Ascending aorta (tissue), 2 donors: ENCODE measurements around the gene RBP2. TPM values are rescaled to one million over a fixed set of nuclear protein-coding genes. Genes with fewer than 3 reads are reported as not detected.

Experiments used
- DNase-seq, 2 donors: peaks; one replicate each; pipeline ENCODE4 v3.0.0-alpha.2; 2019; ENCODE audit warnings: low spot score in 2 of 2
- H3K27ac ChIP-seq, 2 donors: fragments of 200-600 bp; sonication (generic); one replicate each; pipeline ENCODE4 v1.5.1; 2016 to 2017; ENCODE audit warnings: mild to moderate bottlenecking in 1 of 2
- H3K27me3 ChIP-seq: fragments of 200-600 bp; sonication (generic); one replicate; pipeline ENCODE4 v1.5.1; 2017
- H3K36me3 ChIP-seq, 2 donors: fragments of 200-600 bp; sonication (generic); one replicate each; pipeline ENCODE4 v1.5.1; 2016
- H3K4me1 ChIP-seq, 2 donors: fragments of 200-600 bp; sonication (generic); one replicate each; pipeline ENCODE4 v1.5.1; 2016 to 2017; ENCODE audit warnings: mild to moderate bottlenecking in 1 of 2
- H3K4me3 ChIP-seq, 2 donors: fragments of 200-600 bp; sonication (generic); one replicate each; pipeline ENCODE4 v1.5.1; 2016 to 2017; ENCODE audit warnings: mild to moderate bottlenecking in 1 of 2
- H3K9me3 ChIP-seq, 2 donors: fragments of 200-600 bp; sonication (generic); one replicate each; pipeline ENCODE4 v1.5.1; 2016
- CTCF ChIP-seq, 3 experiments: fragments of 200-600 bp in 2 of 3; fragments of 450-650 bp in 1 of 3; sonication (generic) in 2 of 3; IDR thresholded peaks; one replicate each; pipeline ENCODE4 v1.5.1; 2016 to 2019; ENCODE audit warnings: antibody characterized with exemption in 3 of 3, mild to moderate bottlenecking in 1 of 3, moderate library complexity in 1 of 3
- intact Hi-C: fragments of 100-400 bp; cut with DNase I; formaldehyde crosslinking; loops from one replicate; pipeline ENCODE4 v1.15.1; 2023
- total RNA-seq: library from RNA; depleted of rRNA; stranded (reverse); fragments of >200 nt; gene quantifications from one replicate; pipeline ENCODE4 v1.1.0, GENCODE V29; 2016

Gene RBP2
- total RNA-seq, 1 donor from 2014 or later = not detected

GRCh38 chr3:139499536-139499935 lies 23.2 kb upstream of the RBP2 start:
- H3K27ac ChIP-seq = no peak overlapping the region
- H3K4me3 ChIP-seq = no peak overlapping the region
- no peaks in the 10 kb centered on the region for H3K9me3 ChIP-seq
- H3K27me3 ChIP-seq = no peaks in the 10 kb centered on the region
- no peaks in the 10 kb centered on the region for H3K36me3 ChIP-seq
- no peak for TF ChIP-seq CTCF (IDR thresholded peaks at IDR 0.05)
- no peak for DNase-seq
- no peaks in the 10 kb centered on the region for H3K4me1 ChIP-seq
- intact Hi-C loops = no loop called here

- DNase-seq = no peak
- H3K9me3 ChIP-seq = peaks cover 0 to under 1% of the 10 kb centered on the region in 2 donors
- intact Hi-C loops = no loop called here
- H3K27me3 ChIP-seq = no peaks in the 10 kb centered on the region
- no peaks in the 10 kb centered on the region for H3K36me3 ChIP-seq
- no peak overlapping the region for H3K4me3 ChIP-seq
- H3K4me1 ChIP-seq = no peaks in the 10 kb centered on the region
- TF ChIP-seq CTCF (IDR thresholded peaks at IDR 0.05) = no peak
- H3K27ac ChIP-seq = no peak overlapping the region
These were observed 17.6 kb upstream of the RBP2 start for GRCh38 chr3:139493826-139494385.

- no peak overlapping the region for H3K27ac ChIP-seq
- H3K9me3 ChIP-seq = peaks cover 0 to 10% of the 10 kb centered on the region in 2 donors
- H3K4me1 ChIP-seq = no peaks in the 10 kb centered on the region
- no peak overlapping the region for H3K4me3 ChIP-seq
- H3K27me3 ChIP-seq = no peaks in the 10 kb centered on the region
- intact Hi-C loops = no loop called here
- DNase-seq = no peak
- H3K36me3 ChIP-seq = no peaks in the 10 kb centered on the region
- TF ChIP-seq CTCF (IDR thresholded peaks at IDR 0.05) = no peak
These were observed 15.7 kb upstream of the RBP2 start for GRCh38 chr3:139491966-139492365.

- intact Hi-C loops = no loop called here
- Histone ChIP-seq H3K9me3 (peaks cover 0 to 10% of the 10 kb centered on the region in 2 donors), H3K4me3 (no peak overlapping the region), H3K36me3 (no peaks in the 10 kb centered on the region), H3K27me3 (no peaks in the 10 kb centered on the region), H3K27ac (no peak overlapping the region), H3K4me1 (no peaks in the 10 kb centered on the region)
- TF ChIP-seq CTCF (IDR thresholded peaks at IDR 0.05) = no peak
- no peak for DNase-seq
These were observed 14.8 kb upstream of the RBP2 start for GRCh38 chr3:139491027-139491700.

GRCh38 chr3:139482206-139482605 lies 5.9 kb upstream of the RBP2 start:
- Histone ChIP-seq H3K27ac (no peak overlapping the region), H3K27me3 (no peaks in the 10 kb centered on the region), H3K36me3 (no peaks in the 10 kb centered on the region), H3K4me1 (no peaks in the 10 kb centered on the region), H3K4me3 (no peak overlapping the region), H3K9me3 (no peaks in the 10 kb centered on the region)
- DNase-seq = no peak
- no peak for TF ChIP-seq CTCF (IDR thresholded peaks at IDR 0.05)
- intact Hi-C loops = no loop called here
